GM19043 (cell line): Measurements from ENCODE around the gene RASA1.
A peak's percentile ranks its signal among the peaks of the same experiment; 100 is the strongest.
"Not testable (repeated sequence)": the region's sequence is repeated elsewhere in the genome, so short reads cannot be mapped to it uniquely, and the experiment has no call there.

Source experiments
- ATAC-seq: cut with Tn5 transposase; IDR thresholded peaks from one replicate; pipeline ENCODE4 v1.9.1; 2021; ENCODE audit warnings: low read depth; ENCODE audit not compliant: unreplicated experiment

RASA1 gene

GRCh38 chr5:87267574-87268125 lies at the start of gene RASA1:
TSS of gene RASA1 (plus strand) at chr5:87267883. CDS start at chr5:87268452, 569 bp downstream.
- peak; percentile 43 for ATAC-seq

GRCh38 chr5:87229780-87230179 lies 37.9 kb upstream of the RASA1 start:
- no peak for ATAC-seq

GRCh38 chr5:87231037-87231808 lies 36.5 kb upstream of the RASA1 start:
- ATAC-seq, result peak; percentile 97

GRCh38 chr5:87233143-87233542 lies 34.5 kb upstream of the RASA1 start:
- ATAC-seq, result no peak

- no peak for ATAC-seq
These were observed 26.1 kb upstream of the RASA1 start for GRCh38 chr5:87241555-87241954.

GRCh38 chr5:87242242-87242641 lies 25.4 kb upstream of the RASA1 start:
- ATAC-seq, result no peak

- no peak for ATAC-seq
These were observed 24.4 kb upstream of the RASA1 start for GRCh38 chr5:87243161-87243844.

- no peak for ATAC-seq
These were observed 22.2 kb upstream of the RASA1 start for GRCh38 chr5:87245451-87245850.

- no peak for ATAC-seq
These were observed 21.6 kb upstream of the RASA1 start for GRCh38 chr5:87246061-87246460.

- no peak for ATAC-seq
These were observed 15.4 kb upstream of the RASA1 start for GRCh38 chr5:87252283-87252605.

GRCh38 chr5:87254035-87254434 lies 13.6 kb upstream of the RASA1 start:
- ATAC-seq, result no peak

- no peak for ATAC-seq
These were observed 9.2 kb upstream of the RASA1 start for GRCh38 chr5:87258507-87258906.

GRCh38 chr5:87260604-87261192 lies 7.0 kb upstream of the RASA1 start:
- ATAC-seq, result no peak

- ATAC-seq, result no peak
These were observed 4.2 kb upstream of the RASA1 start for GRCh38 chr5:87263498-87263897.

- ATAC-seq, result peak; percentile 20
These were observed 639 bp upstream of the RASA1 start for GRCh38 chr5:87266914-87267573.

GRCh38 chr5:87268126-87268969 lies 665 bp downstream of the RASA1 start:
- peak; percentile 43 for ATAC-seq

- no peak for ATAC-seq
These were observed 1.3 kb downstream of the RASA1 start for GRCh38 chr5:87268970-87269377.

GRCh38 chr5:87270888-87271287 lies 3.2 kb downstream of the RASA1 start:
- not testable (repeated sequence) for ATAC-seq

- ATAC-seq, result no peak
These were observed 9.0 kb downstream of the RASA1 start for GRCh38 chr5:87276655-87277054.

GRCh38 chr5:87277279-87277835 lies 9.7 kb downstream of the RASA1 start:
- no peak for ATAC-seq
